Tibial artery (tissue), 4 donors: Measurements from ENCODE around the gene SNRNP200.

ENCODE experiments used
- DNase-seq, 2 donors: peaks; one replicate each; pipeline ENCODE4 v3.0.0-alpha.2; 2019
- H3K27ac ChIP-seq, 2 donors: fragments of 200-600 bp; sonication (generic) in 1 of 2; 1 replicate in 1 of 2; 2 replicates in 1 of 2; pipeline ENCODE4 v1.5.1; 2018 to 2019; ENCODE audit warnings: mild to moderate bottlenecking in 1 of 2
- H3K27me3 ChIP-seq, 2 donors: fragments of 200-600 bp; sonication (generic) in 1 of 2; one replicate each; pipeline versions ENCODE4 v1.5.1 to v1.6.0; 2016 to 2019
- H3K36me3 ChIP-seq, 3 donors: fragments of 200-600 bp; sonication (generic) in 2 of 3; one replicate each; pipeline ENCODE4 v1.5.1; 2016 to 2019; ENCODE audit warnings: mild to moderate bottlenecking in 2 of 3
- H3K4me1 ChIP-seq, 4 donors: fragments of 200-600 bp; sonication (generic) in 2 of 4; 1 replicate in 3 of 4; 2 replicates in 1 of 4; pipeline ENCODE4 v1.5.1; 2016 to 2019
- H3K4me3 ChIP-seq, 2 donors: fragments of 200-600 bp; sonication (generic) in 1 of 2; 1 replicate in 1 of 2; 2 replicates in 1 of 2; pipeline ENCODE4 v1.5.1; 2018 to 2019; ENCODE audit warnings: mild to moderate bottlenecking in 2 of 2
- H3K9me3 ChIP-seq, 3 donors: fragments of 200-600 bp; sonication (generic) in 1 of 3; one replicate each; pipeline ENCODE4 v1.5.1; 2016 to 2019
- intact Hi-C: fragments of 100-400 bp; cut with DNase I; formaldehyde crosslinking; loops from one replicate; pipeline ENCODE4 v1.15.0; 2023; ENCODE audit warnings: low total_unique reads
- TF ChIP-seq, protein P1 (sequence below), 2 experiments: fragments of 200-600 bp in 1 of 2; fragments of 450-650 bp in 1 of 2; IDR thresholded peaks; one replicate each; pipeline ENCODE4 v1.5.1; 2017 to 2019; ENCODE audit warnings: antibody characterized with exemption in 2 of 2, mild to moderate bottlenecking in 1 of 2, moderate library complexity in 1 of 2

The SNRNP200 gene

DNA sequence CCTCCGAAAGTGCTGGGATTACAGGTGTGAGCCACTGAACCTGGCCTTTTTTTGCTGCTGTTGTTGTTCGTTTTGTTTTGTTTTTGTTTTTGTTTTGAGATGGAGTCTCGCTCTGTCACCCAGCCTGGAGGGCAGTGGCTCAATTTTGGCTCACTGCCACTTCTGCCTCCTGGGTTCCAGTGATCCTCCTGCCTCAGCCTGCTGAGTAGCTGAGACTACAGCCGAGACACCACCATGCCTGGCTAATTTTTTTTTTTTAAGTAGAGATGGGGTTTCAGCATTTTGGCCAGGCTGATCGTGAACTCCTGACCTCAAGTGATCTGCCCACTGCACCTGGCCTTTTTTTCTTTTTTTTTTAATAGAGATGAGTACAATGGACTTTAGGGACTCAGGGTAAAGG, 61.5 kb downstream of the SNRNP200 start:
- no peak overlapping the region for H3K27ac ChIP-seq
- H3K4me1 ChIP-seq, result no peaks in the 10 kb centered on the region
- no peaks in the 10 kb centered on the region for H3K9me3 ChIP-seq
- H3K27me3 ChIP-seq, result no peaks in the 10 kb centered on the region
- intact Hi-C loops, result no loop called here
- H3K4me3 ChIP-seq, result no peak overlapping the region
- peaks cover 0 to 11% (median 10%) of the 10 kb centered on the region in 3 donors for H3K36me3 ChIP-seq
- no peak for DNase-seq
- TF ChIP-seq, protein P1, sequence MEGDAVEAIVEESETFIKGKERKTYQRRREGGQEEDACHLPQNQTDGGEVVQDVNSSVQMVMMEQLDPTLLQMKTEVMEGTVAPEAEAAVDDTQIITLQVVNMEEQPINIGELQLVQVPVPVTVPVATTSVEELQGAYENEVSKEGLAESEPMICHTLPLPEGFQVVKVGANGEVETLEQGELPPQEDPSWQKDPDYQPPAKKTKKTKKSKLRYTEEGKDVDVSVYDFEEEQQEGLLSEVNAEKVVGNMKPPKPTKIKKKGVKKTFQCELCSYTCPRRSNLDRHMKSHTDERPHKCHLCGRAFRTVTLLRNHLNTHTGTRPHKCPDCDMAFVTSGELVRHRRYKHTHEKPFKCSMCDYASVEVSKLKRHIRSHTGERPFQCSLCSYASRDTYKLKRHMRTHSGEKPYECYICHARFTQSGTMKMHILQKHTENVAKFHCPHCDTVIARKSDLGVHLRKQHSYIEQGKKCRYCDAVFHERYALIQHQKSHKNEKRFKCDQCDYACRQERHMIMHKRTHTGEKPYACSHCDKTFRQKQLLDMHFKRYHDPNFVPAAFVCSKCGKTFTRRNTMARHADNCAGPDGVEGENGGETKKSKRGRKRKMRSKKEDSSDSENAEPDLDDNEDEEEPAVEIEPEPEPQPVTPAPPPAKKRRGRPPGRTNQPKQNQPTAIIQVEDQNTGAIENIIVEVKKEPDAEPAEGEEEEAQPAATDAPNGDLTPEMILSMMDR (IDR thresholded peaks at IDR 0.05), result no peak

DNA sequence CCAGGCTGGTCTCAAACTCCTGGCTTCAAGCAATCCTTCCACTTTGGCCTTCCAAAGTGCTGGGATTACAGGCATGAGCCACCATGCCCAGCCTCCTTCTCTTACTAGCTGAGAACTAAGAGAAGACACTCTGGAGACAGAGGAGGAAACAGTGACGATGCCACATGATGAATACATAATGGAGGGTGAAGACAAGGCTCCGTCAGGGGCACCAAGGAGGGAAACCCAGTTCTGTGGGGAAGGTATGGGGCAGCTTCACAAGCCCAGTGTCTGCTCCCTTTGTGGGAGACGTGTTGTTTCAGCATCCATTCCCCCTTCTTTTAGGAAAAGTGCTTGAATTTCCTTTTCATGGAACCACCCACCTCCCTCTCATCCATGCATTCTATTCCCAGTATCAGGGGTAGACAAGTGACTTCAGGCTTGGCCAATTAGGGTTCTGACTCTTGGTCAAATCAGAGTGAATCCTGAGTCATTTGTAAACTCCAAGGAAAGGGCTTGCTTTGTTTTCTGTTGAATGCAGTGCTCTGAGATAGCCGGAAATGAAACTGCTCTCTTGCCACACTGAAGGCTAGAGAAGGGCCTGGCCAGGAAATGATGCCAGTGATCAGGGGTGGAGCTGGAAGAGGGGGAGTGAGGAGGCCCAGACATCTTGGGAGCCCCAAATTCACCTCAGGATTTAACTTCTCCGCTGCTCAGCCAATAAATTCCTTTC, 63.3 kb downstream of the SNRNP200 start:
- H3K9me3 ChIP-seq, result no peaks in the 10 kb centered on the region
- TF ChIP-seq, protein P1 (IDR thresholded peaks at IDR 0.05), result no peak
- H3K27me3 ChIP-seq, result no peaks in the 10 kb centered on the region
- peaks cover 0 to 11% (median 10%) of the 10 kb centered on the region in 3 donors for H3K36me3 ChIP-seq
- intact Hi-C loops, result no loop called here
- H3K27ac ChIP-seq, result peak overlapping the region in 1 of 2 donors; percentile 13
- no peaks in the 10 kb centered on the region for H3K4me1 ChIP-seq
- DNase-seq, result peak in 1 of 2 donors; percentile 47
- no peak overlapping the region for H3K4me3 ChIP-seq

DNA sequence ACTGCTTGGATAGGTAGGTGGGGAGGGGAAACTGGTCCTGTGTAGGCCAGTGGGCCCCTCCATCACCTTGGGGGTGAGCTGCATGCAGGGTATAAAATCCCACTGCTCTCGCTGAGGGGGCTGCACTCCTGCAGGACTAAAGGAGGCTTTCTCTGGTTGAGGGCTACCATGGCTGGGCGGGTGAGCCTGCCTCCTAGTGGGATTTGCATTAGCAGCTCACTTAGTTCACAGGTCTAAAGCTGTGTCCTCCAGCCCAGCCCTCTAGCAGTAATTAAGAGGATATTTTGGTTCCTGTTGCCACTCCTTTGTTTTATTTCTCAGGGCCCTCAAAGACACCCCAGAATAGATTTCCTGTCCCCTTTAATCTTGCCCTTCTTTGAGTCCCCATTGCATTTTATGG, 64.1 kb downstream of the SNRNP200 start:
- intact Hi-C loops, result no loop called here
- DNase-seq, result no peak
- Histone ChIP-seq H3K36me3 (peaks cover 0 to 11% (median 10%) of the 10 kb centered on the region in 3 donors), H3K9me3 (no peaks in the 10 kb centered on the region), H3K4me1 (no peaks in the 10 kb centered on the region), H3K27me3 (no peaks in the 10 kb centered on the region), H3K4me3 (no peak overlapping the region), H3K27ac (no peak overlapping the region)
- TF ChIP-seq, protein P1 (IDR thresholded peaks at IDR 0.05), result no peak

DNA sequence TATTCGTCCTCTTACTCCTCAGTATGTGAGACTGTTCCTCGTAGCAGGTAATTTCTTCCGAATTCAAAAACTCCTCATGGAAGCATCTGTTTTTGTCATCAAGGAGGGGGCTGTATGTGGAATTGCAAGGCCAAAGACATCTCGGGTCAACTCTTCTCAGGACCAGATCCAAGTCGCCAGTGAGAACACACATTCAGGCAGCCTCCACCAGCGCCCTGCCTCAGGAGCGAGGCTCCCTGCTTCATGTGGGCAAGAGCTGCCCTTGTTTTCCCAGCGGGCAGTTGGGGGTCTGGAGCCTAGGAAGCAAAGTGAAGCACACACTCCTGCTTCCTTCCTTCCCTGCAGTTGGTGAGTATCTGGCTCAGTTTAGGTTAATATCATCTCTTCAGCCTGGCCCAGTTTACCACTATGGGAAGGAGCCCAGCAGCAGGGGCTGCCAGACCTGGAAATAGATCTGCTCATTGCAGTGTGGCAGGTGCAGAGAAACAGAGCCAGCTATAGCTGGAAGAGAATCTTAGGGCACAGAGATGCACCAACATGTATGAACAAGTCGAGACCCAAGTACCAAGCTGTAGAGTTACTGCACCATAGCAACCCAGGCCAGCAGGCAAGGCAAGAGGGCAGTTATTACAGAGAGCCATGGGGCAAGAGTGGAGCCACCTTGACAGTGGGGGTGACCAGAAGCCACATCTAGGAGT, 64.9 kb downstream of the SNRNP200 start:
- Histone ChIP-seq H3K27me3 (no peaks in the 10 kb centered on the region), H3K4me1 (no peaks in the 10 kb centered on the region), H3K36me3 (peaks cover 0 to 11% (median 10%) of the 10 kb centered on the region in 3 donors), H3K4me3 (no peak overlapping the region), H3K9me3 (no peaks in the 10 kb centered on the region), H3K27ac (no peak overlapping the region)
- intact Hi-C loops, result no loop called here
- TF ChIP-seq, protein P1 (IDR thresholded peaks at IDR 0.05), result no peak
- DNase-seq, result no peak

DNA sequence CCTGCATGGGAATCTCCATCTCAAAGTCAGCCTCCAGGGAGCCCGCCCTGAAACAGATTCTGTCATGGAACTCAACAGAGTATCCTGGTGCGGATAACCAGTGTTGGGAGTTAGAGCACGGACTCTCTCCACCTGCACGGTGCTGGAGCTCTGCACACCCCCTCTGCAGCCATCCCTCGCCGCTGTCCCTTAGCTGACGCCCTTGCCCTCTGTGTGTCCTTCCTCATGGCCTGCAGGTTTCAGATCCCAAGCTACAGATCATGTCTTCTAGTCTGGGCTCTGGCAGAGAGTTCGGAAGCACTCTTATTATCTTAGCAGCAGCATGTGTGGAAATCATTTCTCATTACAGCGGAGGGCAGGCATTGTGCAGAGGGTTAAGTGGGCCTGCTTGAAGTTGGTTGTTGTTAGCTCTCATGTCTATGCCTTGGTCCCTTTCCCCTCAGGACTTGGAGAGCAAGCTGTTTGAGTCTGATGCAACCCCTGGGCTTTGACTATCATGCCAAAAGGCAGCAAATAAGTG, 65.5 kb downstream of the SNRNP200 start:
- intact Hi-C loops, result no loop called here
- DNase-seq, result no peak
- Histone ChIP-seq H3K9me3 (no peaks in the 10 kb centered on the region), H3K36me3 (peaks cover 0 to 11% (median 10%) of the 10 kb centered on the region in 3 donors), H3K27me3 (no peaks in the 10 kb centered on the region), H3K27ac (no peak overlapping the region), H3K4me1 (no peaks in the 10 kb centered on the region), H3K4me3 (no peak overlapping the region)
- TF ChIP-seq, protein P1 (IDR thresholded peaks at IDR 0.05), result no peak
